ENCODE data around the gene LIN37. TPM values are rescaled to one million over a fixed set of nuclear protein-coding genes. Genes with fewer than 3 reads are reported as not detected.

Gene LIN37
- total RNA-seq, 4 donors from 2014 or later = 5.7 to 13.4 (median 9.5) TPM

- WGBS, 2 donors = 0 to 6% methylated on average over 6 to 12 of the region's 12 CpGs
- DNase-seq = no peak
- H3K27me3 ChIP-seq = no peaks in the 10 kb centered on the region
- H3K9me3 ChIP-seq = no peaks in the 10 kb centered on the region
- peaks cover 20 to 59% (median 26%) of the 10 kb centered on the region in 3 donors for H3K4me1 ChIP-seq
- H3K27ac ChIP-seq = peak overlapping the region; percentile 69 to 92 (median 82)
- intact Hi-C loops (cut with DNase I) = no loop called here
- peaks cover 7 to 44% (median 27%) of the 10 kb centered on the region in 3 donors for H3K36me3 ChIP-seq
- no peak for TF ChIP-seq CTCF (IDR thresholded peaks at IDR 0.05)
- TF ChIP-seq POLR2A (IDR thresholded peaks at IDR 0.05) = no peak
- H3K4me3 ChIP-seq = peak overlapping the region; percentile 46 to 74 (median 60)
Observed at GRCh38 chr19:35741203-35741515, 7.2 kb upstream of the LIN37 start.

- Histone ChIP-seq H3K36me3 (peaks cover 7 to 39% (median 16%) of the 10 kb centered on the region in 3 donors), H3K27me3 (no peaks in the 10 kb centered on the region), H3K9me3 (no peaks in the 10 kb centered on the region), H3K4me3 (peak within 1 kb of the TSS in 3 of 4 donors; percentile 59 to 74 (median 60)), H3K27ac (peak within 1 kb of the TSS; percentile 69 to 92 (median 82)), H3K4me1 (peaks cover 20 to 70% (median 34%) of the 10 kb centered on the region in 3 donors)
- no peak for DNase-seq
- TF ChIP-seq CTCF (IDR thresholded peaks at IDR 0.05) (no peak), POLR2A (IDR thresholded peaks at IDR 0.05) (peak in 1 of 4 donors; percentile 54)
- WGBS, 2 donors = 63 to 73% methylated on average over 4 of the region's 9 CpGs
- intact Hi-C loops (cut with DNase I) = no loop called here
Observed at GRCh38 chr19:35742121-35742724, 6.2 kb upstream of the LIN37 start, which contains the start of gene IGFLR1. Gene IGFLR1, minus strand, starts transcription at chr19:35742452. Its CDS starts 1,272 bp downstream, at chr19:35741180.

GRCh38 chr19:35743640-35744429, 4.5 kb upstream of the LIN37 start:
- Histone ChIP-seq H3K36me3 (peaks cover 0 to 23% (median 1%) of the 10 kb centered on the region in 3 donors), H3K4me1 (peaks cover 27 to 80% (median 39%) of the 10 kb centered on the region in 3 donors), H3K9me3 (no peaks in the 10 kb centered on the region), H3K4me3 (peak overlapping the region; percentile 90 to 97 (median 92)), H3K27me3 (no peaks in the 10 kb centered on the region), H3K27ac (peak overlapping the region; percentile 100)
- no peak for DNase-seq
- 77 to 85% methylated on average over 13 to 18 of the region's 19 CpGs for WGBS, 2 donors
- intact Hi-C loops (cut with DNase I) = no loop called here
- no peak for TF ChIP-seq CTCF (IDR thresholded peaks at IDR 0.05)
- TF ChIP-seq POLR2A (IDR thresholded peaks at IDR 0.05) = no peak

- TF ChIP-seq CTCF (IDR thresholded peaks at IDR 0.05) (peak in 5 of 6 experiments; percentile 10 to 35 (median 31)), POLR2A (IDR thresholded peaks at IDR 0.05) (peak in 1 of 4 donors; percentile 13)
- H3K9me3 ChIP-seq = no peaks in the 10 kb centered on the region
- no peaks in the 10 kb centered on the region for H3K27me3 ChIP-seq
- H3K36me3 ChIP-seq = peaks cover 0 to 19% (median 0%) of the 10 kb centered on the region in 3 donors
- peak overlapping the region; percentile 90 to 97 (median 92) for H3K4me3 ChIP-seq
- 5 to 6% methylated on average over 27 to 36 of the region's 41 CpGs for WGBS, 2 donors
- intact Hi-C loops (cut with DNase I) = no loop called here
- peak; percentile 70 for DNase-seq
- H3K27ac ChIP-seq = peak overlapping the region; percentile 100
- peaks cover 31 to 82% (median 44%) of the 10 kb centered on the region in 3 donors for H3K4me1 ChIP-seq
Observed at GRCh38 chr19:35744430-35745327, 3.7 kb upstream of the LIN37 start.
